ENCODE data around the gene CPA1.
A peak's percentile ranks its signal among the peaks of the same experiment; 100 is the strongest.

The CPA1 gene

GRCh38 chr7:130356121-130356875 lies 24.0 kb upstream of the CPA1 start:
- no peak for DNase-seq (ENCODE audit: low read depth)

GRCh38 chr7:130356876-130357611 lies 23.2 kb upstream of the CPA1 start:
- no peak for DNase-seq (ENCODE audit: low read depth)

DNA sequence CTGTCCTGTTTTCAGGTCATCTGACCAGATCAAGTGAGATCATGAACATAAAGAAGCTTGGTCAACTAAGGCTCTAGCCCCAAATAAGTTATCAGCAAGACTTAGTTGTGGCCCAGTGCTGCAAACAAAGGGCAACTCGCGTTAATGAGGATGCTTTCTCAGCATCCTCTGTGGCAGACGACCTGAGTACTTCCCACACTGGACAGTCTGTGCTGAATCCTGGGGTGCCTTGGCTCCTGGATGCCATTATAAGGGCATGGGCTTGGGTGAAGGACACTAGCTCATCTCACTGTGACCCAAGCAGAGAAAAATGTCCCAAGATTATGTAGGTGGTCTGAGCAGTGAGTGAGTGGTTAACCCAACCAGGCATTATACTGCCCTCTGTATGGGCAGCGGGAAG lies 21.8 kb upstream of the CPA1 start:
- no peak for DNase-seq (ENCODE audit: low read depth)

- no peak for DNase-seq (ENCODE audit: low read depth)
Observed at GRCh38 chr7:130359276-130359857, 20.9 kb upstream of the CPA1 start.

DNA sequence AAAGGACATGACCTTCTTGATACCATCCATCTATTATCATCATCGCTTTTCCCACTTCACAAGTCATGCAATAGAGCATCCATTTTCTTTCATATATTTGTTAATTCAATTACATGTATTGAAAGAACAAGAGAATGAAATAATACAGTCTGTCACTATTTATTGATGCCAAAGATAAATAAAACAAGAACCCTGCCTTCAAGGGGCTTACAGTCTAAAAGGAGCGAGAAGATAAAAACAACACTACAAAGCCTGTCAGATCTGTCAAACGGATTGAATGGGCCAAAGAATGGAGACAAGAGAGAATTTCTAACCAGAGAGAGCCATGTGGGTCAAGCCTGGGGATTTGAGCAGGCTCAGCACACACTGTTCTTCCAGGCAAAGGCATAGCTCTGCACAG lies 19.8 kb upstream of the CPA1 start:
- DNase-seq (ENCODE audit: low read depth) = no peak

DNA sequence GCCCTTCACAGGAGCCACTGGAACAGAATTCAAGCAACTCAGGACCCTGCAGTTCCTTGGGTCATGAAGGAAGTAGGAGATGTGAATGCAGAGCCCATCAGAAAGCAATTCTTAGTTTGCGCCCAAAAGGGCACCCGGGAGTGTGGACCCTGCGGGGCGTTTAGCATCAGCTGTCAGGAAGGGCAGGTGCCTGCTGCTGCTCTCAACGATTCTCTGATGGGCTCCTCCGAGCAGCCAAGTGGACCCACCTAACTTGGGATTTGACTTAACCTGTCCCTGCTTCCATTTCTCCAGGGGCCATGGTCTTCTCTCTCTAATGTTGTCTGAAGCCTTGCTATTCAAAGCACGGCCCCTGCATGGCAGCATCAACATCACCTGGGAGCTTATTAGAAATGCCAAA lies 18.6 kb upstream of the CPA1 start:
- DNase-seq (ENCODE audit: low read depth) = no peak

GRCh38 chr7:130362251-130362816 lies 18.0 kb upstream of the CPA1 start:
- DNase-seq (ENCODE audit: low read depth) = no peak

GRCh38 chr7:130363026-130363847 lies 17.1 kb upstream of the CPA1 start:
- peak; percentile 58 for DNase-seq (ENCODE audit: low read depth)

DNA sequence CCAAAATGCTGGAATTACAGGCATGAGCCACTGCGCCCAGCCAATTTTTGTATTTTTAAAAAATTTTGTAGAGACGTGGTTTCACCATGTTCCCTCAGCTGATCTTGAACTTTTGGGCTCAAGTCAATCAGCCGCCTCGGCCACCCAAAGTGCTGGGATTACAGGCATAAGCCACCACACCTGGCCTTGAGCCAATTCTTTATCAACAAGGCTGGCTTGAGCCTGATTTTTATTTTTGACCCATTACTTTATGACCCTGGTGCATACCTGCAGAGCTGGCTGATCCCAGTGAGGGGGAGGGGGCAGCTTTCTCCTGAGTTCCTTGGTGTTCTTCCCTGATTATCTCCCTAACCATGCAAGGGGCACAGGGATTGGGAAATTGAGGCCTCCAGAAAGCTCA lies 15.8 kb upstream of the CPA1 start:
- no peak for DNase-seq (ENCODE audit: low read depth)

- DNase-seq (ENCODE audit: low read depth) = no peak
Observed at GRCh38 chr7:130365088-130365487, 15.2 kb upstream of the CPA1 start.

DNA sequence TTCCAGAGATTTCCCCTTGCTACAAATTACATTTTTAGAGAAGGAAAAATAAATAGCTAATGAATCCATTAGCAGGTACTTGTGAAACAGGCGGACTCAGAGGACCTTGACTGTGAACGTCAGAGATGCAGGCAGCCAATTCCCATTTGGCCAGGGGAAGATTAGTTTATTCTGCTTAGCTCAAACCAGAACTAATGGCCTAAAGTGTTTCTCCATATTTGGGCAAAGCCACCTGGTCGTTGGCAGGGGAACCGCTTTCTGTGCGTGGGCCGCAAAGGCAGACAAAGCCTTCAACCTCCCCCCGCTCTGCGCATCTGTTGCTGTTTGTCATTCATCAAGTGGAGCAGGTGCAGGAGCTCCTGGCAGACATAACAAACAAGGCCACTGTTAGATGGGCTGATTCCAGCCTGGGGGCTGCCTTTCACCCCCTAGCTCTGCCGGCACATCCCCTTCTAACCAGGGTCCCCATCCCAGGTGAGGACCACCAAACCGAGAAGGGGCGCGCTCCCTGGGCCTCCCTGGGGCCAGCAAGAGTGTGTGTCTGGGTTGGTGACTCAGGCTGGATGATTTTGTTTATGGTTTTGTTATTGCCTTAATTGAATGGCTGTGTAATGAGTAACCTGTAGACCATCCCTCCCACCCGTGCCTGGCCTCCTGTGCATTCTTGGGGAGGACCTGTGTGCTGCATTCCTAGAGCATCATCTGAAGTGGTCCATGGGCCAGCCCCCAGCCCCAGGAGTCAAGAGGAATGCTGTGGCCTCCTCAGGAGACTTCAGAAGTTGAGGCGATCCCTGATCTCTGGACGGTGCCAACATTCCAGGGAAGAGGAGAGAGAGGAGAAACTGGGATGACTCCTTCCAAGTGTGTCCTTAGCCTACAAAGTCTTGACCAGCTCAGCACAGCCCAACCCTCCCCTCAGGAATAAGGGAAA lies 14.5 kb upstream of the CPA1 start:
- DNase-seq (ENCODE audit: low read depth) = no peak

GRCh38 chr7:130366564-130366963 lies 13.7 kb upstream of the CPA1 start:
- no peak for DNase-seq (ENCODE audit: low read depth)

DNA sequence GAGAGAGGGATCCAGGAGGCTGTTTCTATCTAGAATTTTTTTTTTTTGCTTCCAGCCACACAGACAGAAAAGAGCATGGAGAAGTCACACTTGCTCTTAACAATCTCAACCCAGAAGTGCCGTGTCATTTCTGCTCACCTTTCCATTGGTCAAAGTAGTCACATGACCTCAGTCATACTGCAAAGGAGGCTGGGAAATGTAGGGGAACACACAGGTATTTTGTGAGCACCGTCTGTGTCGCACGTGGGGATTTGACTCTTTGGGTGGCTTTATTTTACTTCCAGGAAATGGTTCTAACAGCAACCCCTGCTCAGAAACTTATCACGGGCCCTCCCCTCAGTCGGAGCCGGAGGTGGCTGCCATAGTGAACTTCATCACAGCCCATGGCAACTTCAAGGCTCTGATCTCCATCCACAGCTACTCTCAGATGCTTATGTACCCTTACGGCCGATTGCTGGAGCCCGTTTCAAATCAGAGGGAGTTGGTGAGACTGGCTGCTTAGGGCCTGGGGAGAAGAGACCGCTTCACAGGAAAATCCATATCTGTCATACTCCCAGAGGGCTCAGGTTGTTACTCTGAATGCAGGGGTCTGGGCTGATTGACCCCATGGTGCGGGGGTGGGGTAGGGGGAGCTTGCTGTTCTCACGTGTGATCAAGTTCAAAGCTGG lies 13.1 kb upstream of the CPA1 start:
- DNase-seq (ENCODE audit: low read depth) = no peak

GRCh38 chr7:130367836-130368746 lies 12.2 kb upstream of the CPA1 start:
- no peak for DNase-seq (ENCODE audit: low read depth)

GRCh38 chr7:130369110-130369711 lies 11.1 kb upstream of the CPA1 start:
- no peak for DNase-seq (ENCODE audit: low read depth)

DNA sequence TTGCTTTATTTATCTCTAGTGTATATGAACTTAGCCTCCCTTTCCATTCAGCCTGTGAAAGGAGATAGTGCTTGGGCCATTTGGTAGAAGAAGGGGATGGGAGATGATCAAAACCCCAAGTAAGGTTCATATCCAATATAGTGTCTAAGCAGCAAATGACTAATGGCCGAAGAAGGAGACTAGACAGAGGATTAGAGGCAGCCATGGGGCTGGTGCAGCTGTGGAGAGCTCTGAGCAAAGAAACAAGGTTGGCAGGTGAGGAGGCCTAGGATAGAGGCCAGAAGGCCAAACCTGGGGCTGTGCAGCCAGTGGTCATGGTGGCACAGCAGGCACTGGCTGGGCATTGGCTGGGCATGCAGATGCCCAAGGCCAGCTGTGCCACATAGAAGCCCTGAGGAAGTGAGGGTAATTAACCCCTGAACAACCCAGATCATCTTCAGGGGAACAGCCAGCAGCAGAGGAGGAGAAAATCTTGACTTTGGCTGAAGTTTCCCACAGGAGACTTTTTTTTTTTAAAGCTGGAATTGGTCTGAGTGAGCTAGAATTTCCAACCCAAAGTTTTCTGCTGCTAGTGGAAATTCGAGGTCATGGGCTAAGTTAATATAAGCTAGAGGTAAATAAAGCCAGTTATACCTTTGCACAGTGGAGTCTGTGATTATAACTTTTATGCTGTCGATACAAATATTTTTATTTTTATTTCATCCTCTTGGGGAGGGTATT lies 10.3 kb upstream of the CPA1 start:
- DNase-seq (ENCODE audit: low read depth) = no peak

DNA sequence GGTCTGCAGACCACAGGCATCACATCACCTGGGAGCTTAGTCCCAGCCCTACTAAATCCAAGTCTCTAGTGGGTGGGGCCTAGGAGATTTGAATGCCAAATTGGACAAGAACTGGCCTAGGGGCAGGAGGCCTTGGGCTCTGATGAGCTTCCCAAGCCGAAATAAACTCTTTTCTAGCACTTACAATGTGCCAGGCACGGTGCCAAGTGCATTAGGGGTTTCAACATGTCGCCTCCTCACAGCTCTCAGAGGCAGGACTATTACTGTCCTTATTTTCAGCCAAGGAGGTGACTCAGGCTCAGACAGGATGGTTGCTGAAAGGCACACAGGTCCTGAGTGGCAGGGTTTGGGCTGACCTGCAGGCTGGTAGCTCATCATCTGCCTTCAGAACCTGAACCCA lies 9.2 kb upstream of the CPA1 start:
- DNase-seq (ENCODE audit: low read depth) = no peak

All from activated T-cell treated with anti-CD3 and anti-CD28 coated beads for 48 hours (primary cell).